Measurements from ENCODE around the gene VSTM2L. TPM values are rescaled to one million over a fixed set of nuclear protein-coding genes. Genes with fewer than 3 reads are reported as not detected.
"Not testable (repeated sequence)": the region's sequence is repeated elsewhere in the genome, so short reads cannot be mapped to it uniquely, and the experiment has no call there.

The VSTM2L gene, protein sequence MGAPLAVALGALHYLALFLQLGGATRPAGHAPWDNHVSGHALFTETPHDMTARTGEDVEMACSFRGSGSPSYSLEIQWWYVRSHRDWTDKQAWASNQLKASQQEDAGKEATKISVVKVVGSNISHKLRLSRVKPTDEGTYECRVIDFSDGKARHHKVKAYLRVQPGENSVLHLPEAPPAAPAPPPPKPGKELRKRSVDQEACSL
- 3.1 TPM for polyA plus RNA-seq (2013, experiment 1 of 2)
- polyA plus RNA-seq (2013, experiment 2 of 2) = 5.7 TPM

DNA sequence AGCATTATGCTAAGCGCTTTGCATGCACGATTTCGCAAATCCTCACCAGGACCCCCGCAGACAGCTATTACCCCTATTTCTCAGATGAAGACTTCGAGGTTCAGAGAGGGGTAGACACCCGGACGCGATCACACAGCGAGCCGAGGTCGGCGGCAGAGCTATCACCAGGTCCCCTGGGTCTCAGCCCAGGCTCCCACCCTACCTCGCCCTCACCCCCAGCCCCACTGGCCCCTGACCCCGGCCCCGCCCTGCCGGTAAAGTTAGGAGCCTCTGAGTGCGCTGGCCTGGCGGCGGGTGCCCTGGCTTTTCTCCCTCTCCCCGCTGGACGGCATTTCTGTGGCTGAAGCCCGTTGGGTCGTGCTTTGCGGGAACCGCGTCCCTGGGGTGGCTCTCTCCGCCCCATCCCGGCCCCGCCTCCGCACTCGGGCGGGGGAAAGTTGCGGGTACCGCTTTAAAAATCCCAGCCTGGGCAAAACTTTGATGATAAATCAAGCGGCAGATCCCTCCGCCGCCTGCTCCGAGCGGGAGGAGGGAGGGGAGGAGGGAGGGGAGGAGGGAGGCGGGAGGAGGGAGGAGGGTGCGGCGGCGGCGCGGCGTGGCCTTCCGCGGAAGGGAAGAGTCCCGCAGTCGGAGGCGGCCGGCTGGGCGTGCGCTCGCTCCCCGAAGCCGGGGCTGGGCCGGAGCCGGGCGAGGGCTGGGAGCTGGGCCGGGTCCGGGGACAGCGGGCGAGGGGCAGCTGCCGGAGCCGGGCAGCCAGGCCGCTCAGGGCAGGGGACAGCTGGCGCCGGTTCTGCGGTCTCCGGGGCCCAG lies at the start of gene VSTM2L:
VSTM2L (plus strand) TSS at position 624 of the 810 bp plus-strand sequence. CDS start 224 bp downstream, outside the sequence.
- H3K27ac ChIP-seq (ENCODE audit: low read depth, low read length) = no peak within 1 kb of the TSS
- H3K4me3 ChIP-seq (ENCODE audit: low read length) = peak within 1 kb of the TSS; percentile 53
- peaks cover 6% of the 10 kb centered on the region; the same call in 1 of the 2 replicates for H3K4me1 ChIP-seq (ENCODE audit: insufficient read depth, low read length)
- H3K9ac ChIP-seq (ENCODE audit: low read depth, low read length) = no peak within 1 kb of the TSS
- no peaks in the 10 kb centered on the region for H3K9me3 ChIP-seq (ENCODE audit: insufficient read depth, low read depth, low read length)
- H3K36me3 ChIP-seq (ENCODE audit: insufficient read depth, low read length) = no peaks in the 10 kb centered on the region
- H3K27me3 ChIP-seq (ENCODE audit: insufficient read depth, low read length) = peaks cover 12% of the 10 kb centered on the region
- WGBS = 4% methylated on average over 71 of the region's 71 CpGs

DNA sequence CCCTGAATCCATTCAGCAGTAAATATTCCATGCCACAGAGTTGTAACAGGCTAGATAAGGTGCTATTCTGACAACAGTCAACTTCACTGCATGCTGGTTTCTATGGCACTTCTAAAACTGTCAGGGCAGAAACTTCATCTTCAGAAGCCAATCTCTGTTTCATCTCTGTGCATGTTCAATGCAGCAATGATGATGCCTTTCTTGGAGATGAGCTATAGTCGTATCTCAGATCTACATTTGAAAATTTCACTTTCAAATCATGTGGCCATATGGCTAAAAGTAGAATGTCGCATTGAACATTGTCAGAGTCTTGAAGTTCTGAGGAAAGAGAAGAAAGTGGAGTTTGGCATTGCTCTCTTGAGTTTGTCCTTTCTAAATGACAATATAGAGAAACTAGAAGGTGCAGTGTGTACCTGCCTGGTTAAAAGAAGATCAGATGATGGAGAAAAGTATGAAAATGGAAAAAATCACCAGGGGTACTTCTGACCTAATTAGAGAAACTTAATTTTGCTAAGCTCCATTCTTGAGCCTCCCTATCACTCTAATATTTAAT lies 49.0 kb upstream of the VSTM2L start:
- H3K4me3 ChIP-seq (ENCODE audit: low read length) = no peak overlapping the region

DNA sequence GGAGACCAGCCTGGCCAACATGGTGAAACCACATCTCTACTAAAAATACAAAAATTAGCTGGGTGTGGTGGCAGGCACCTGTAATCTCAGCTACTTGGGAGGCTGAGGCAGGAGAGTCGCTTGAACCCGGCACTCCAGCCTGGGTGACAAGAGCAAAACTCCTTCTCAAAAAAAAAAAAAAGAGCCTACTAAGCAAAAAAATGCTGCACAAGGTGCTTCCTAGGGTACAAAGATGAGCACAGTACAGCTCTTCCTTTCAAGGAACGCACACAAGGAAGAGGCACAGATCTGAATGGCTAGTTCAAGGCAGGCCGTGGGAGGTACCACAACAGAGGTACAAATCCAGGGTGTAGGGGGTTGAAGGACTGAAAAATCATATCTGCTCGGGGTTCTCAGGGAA lies 46.9 kb upstream of the VSTM2L start:
- H3K4me3 ChIP-seq (ENCODE audit: low read length); H3K4me1 ChIP-seq (ENCODE audit: insufficient read depth, low read length); H3K27me3 ChIP-seq (ENCODE audit: insufficient read depth, low read length); H3K27ac ChIP-seq (ENCODE audit: low read depth, low read length); H3K9ac ChIP-seq (ENCODE audit: low read depth, low read length); H3K9me3 ChIP-seq (ENCODE audit: insufficient read depth, low read depth, low read length): not testable (repeated sequence)
- WGBS = 96% methylated on average over 5 of the region's 5 CpGs
- H3K36me3 ChIP-seq (ENCODE audit: insufficient read depth, low read length) = peaks cover 20% of the 10 kb centered on the region

More for the DNA sequence above, 49.0 kb upstream of the VSTM2L start:
- H3K9ac ChIP-seq (ENCODE audit: low read depth, low read length) = no peak overlapping the region
- peaks cover 6% of the 10 kb centered on the region for H3K36me3 ChIP-seq (ENCODE audit: insufficient read depth, low read length)
- no peaks in the 10 kb centered on the region for H3K27me3 ChIP-seq (ENCODE audit: insufficient read depth, low read length)
- no peak overlapping the region for H3K27ac ChIP-seq (ENCODE audit: low read depth, low read length)
- H3K9me3 ChIP-seq (ENCODE audit: insufficient read depth, low read depth, low read length) = no peaks in the 10 kb centered on the region
- H3K4me1 ChIP-seq (ENCODE audit: insufficient read depth, low read length) = no peaks in the 10 kb centered on the region
- WGBS = 96% methylated on average over 2 of the region's 2 CpGs

DNA sequence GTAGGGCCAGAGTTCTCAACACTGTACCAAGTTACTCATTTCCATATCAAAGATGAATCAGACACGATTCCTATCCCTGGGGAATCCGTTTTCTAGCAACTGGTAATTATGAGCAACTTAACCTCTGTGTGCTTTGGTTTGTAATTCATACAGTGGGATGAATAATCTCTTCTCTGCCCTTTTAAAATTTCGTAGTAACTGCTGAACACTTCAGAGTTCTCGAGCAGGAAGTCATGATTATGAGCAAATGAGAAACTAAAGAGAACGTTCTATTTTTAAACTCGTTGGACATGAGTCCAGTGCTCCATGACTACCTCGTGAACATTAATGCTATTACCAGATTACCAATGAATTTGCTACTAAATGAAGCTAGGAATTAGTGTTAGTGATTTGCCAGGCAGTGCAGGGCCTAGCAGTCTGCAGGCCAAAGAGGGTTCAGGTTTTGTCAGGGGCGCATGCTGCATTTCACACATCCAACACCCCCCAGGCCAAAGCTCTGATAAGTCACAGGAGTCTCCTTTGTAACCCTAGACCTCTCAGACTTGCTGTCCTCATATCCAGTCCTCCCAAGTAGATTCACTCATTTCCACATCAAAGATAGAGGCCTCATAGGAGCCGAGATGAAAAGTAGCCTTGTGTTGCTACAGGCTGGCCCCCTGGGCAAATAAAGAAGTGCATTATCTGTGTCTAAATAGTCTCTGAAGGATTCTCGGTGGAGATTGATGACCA lies 45.8 kb upstream of the VSTM2L start:
- H3K9ac ChIP-seq (ENCODE audit: low read depth, low read length) = no peak overlapping the region
- peaks cover 27% of the 10 kb centered on the region for H3K36me3 ChIP-seq (ENCODE audit: insufficient read depth, low read length)
- WGBS = 83% methylated on average over 10 of the region's 10 CpGs
- H3K9me3 ChIP-seq (ENCODE audit: insufficient read depth, low read depth, low read length) = no peaks in the 10 kb centered on the region
- no peak overlapping the region for H3K27ac ChIP-seq (ENCODE audit: low read depth, low read length)
- no peak overlapping the region for H3K4me3 ChIP-seq (ENCODE audit: low read length)
- H3K27me3 ChIP-seq (ENCODE audit: insufficient read depth, low read length) = no peaks in the 10 kb centered on the region
- no peaks in the 10 kb centered on the region for H3K4me1 ChIP-seq (ENCODE audit: insufficient read depth, low read length)

DNA sequence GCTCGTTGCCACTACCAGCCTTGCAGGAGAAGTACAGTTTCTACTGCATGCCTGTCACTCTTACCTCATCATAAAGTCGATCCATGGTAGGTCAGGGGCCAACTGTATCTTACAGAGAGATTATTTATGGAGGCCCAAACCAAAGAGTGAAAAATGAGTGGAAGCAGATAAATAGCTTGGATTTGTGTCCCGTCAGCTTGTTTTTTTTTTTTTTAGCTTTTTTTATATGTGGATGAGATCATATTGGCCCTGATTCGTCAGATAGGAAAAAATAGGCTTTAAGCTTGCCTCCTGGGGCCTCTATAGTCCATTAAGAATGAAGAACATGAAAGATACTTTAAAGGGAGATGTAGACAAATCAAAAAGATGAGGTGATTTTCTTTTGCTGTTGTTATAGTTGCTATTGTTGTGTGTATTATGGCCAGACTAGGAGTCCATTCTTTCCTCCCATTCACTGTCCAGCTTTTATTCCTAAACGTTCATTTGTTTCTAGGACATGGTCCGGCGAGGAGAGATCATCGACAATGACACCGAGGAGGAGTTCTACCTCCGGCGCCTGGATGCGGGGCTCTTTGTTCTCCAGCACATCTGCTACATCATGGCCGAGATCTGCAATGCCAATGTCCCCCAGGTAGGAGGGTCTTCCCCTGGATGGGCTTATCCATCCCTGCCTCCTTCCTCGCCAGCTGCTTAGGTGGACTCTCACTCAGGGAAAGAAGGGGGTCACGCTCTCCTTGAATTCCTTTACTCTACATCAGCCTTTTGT lies 43.3 kb upstream of the VSTM2L start:
- Histone ChIP-seq H3K9ac (ENCODE audit: low read depth, low read length) (no peak overlapping the region), H3K4me1 (ENCODE audit: insufficient read depth, low read length) (no peaks in the 10 kb centered on the region), H3K27me3 (ENCODE audit: insufficient read depth, low read length) (no peaks in the 10 kb centered on the region), H3K27ac (ENCODE audit: low read depth, low read length) (no peak overlapping the region), H3K9me3 (ENCODE audit: insufficient read depth, low read depth, low read length) (no peaks in the 10 kb centered on the region), H3K36me3 (ENCODE audit: insufficient read depth, low read length) (peaks cover 22% of the 10 kb centered on the region), H3K4me3 (ENCODE audit: low read length) (no peak overlapping the region)
- 91% methylated on average over 14 of the region's 15 CpGs for WGBS

DNA sequence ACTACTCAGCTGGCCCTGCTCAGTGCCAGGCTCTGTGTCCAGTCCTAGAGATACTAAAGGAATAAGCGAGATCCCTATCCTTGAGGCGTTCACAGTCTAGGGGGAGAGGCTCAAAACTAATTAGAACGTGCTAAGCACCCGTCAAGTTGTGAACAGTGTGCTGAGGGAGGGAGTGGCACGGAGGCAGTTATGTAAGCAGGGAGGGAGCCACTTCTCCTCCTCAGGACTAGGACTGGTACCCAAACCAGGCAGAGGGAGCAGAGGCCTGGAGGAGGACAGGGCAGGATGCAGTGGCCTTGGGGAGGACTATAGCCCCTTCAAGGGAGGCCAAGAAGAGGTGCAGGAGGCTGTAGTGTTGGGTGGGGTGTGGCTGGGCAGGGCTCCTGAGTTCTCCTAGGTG lies 39.6 kb upstream of the VSTM2L start:
- Histone ChIP-seq H3K4me1 (ENCODE audit: insufficient read depth, low read length) (peaks cover 1% of the 10 kb centered on the region; the same call in 1 of the 2 replicates), H3K9ac (ENCODE audit: low read depth, low read length) (no peak overlapping the region), H3K9me3 (ENCODE audit: insufficient read depth, low read depth, low read length) (no peaks in the 10 kb centered on the region), H3K4me3 (ENCODE audit: low read length) (no peak overlapping the region), H3K36me3 (ENCODE audit: insufficient read depth, low read length) (peaks cover 25% of the 10 kb centered on the region), H3K27me3 (ENCODE audit: insufficient read depth, low read length) (no peaks in the 10 kb centered on the region), H3K27ac (ENCODE audit: low read depth, low read length) (no peak overlapping the region)
- 88% methylated on average over 5 of the region's 5 CpGs for WGBS

DNA sequence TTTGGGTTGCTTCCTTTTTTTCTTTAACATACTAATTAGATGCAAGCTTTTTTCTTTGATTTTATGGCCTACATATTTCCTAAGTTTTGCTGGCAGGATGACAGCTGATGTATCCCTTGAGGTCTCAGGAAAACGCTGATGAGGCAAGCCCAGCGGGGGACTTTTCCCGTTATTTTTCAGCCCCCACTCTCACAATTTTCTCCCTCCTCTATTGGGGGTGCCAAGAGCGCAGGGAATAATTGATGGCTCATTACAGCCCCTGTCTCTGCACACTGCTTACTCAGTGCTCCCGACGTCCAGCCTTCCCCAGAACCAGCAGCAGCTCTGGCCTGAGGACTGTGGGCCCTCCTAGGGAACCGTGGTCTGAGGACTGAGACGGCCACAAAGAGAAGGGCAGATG lies 38.6 kb upstream of the VSTM2L start:
- H3K4me1 ChIP-seq (ENCODE audit: insufficient read depth, low read length) = peaks cover 10% of the 10 kb centered on the region
- H3K27ac ChIP-seq (ENCODE audit: low read depth, low read length) = no peak overlapping the region
- peaks cover 25% of the 10 kb centered on the region for H3K36me3 ChIP-seq (ENCODE audit: insufficient read depth, low read length)
- H3K27me3 ChIP-seq (ENCODE audit: insufficient read depth, low read length) = no peaks in the 10 kb centered on the region
- 84% methylated on average over 8 of the region's 8 CpGs for WGBS
- no peak overlapping the region for H3K4me3 ChIP-seq (ENCODE audit: low read length)
- H3K9me3 ChIP-seq (ENCODE audit: insufficient read depth, low read depth, low read length) = no peaks in the 10 kb centered on the region
- no peak overlapping the region for H3K9ac ChIP-seq (ENCODE audit: low read depth, low read length)

DNA sequence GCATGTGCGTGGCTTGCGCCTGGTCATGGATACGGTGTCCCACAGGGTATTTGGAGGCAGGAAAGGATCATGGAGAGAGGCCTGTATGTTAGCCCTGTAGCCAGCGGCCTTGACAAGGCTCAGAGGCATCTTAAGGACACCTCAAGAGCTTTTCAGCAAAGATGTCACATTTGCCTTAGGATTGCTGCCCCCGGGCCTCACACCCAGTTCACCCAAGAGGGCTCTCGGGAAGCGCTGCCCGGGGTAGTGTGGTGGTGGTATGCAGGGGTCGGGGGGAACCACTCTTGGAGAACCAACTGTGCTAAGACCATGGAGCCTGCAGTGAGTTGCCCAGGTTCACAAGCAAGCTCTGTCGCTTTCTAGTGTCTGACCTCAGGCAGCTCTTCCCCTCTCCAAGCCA lies 36.9 kb upstream of the VSTM2L start:
- 96% methylated on average over 10 of the region's 10 CpGs for WGBS
- Histone ChIP-seq H3K27me3 (ENCODE audit: insufficient read depth, low read length) (no peaks in the 10 kb centered on the region), H3K9ac (ENCODE audit: low read depth, low read length) (no peak overlapping the region), H3K9me3 (ENCODE audit: insufficient read depth, low read depth, low read length) (no peaks in the 10 kb centered on the region), H3K36me3 (ENCODE audit: insufficient read depth, low read length) (peaks cover 11% of the 10 kb centered on the region; the same call in 1 of the 2 replicates), H3K4me3 (ENCODE audit: low read length) (no peak overlapping the region), H3K4me1 (ENCODE audit: insufficient read depth, low read length) (peaks cover 10% of the 10 kb centered on the region), H3K27ac (ENCODE audit: low read depth, low read length) (no peak overlapping the region)

DNA sequence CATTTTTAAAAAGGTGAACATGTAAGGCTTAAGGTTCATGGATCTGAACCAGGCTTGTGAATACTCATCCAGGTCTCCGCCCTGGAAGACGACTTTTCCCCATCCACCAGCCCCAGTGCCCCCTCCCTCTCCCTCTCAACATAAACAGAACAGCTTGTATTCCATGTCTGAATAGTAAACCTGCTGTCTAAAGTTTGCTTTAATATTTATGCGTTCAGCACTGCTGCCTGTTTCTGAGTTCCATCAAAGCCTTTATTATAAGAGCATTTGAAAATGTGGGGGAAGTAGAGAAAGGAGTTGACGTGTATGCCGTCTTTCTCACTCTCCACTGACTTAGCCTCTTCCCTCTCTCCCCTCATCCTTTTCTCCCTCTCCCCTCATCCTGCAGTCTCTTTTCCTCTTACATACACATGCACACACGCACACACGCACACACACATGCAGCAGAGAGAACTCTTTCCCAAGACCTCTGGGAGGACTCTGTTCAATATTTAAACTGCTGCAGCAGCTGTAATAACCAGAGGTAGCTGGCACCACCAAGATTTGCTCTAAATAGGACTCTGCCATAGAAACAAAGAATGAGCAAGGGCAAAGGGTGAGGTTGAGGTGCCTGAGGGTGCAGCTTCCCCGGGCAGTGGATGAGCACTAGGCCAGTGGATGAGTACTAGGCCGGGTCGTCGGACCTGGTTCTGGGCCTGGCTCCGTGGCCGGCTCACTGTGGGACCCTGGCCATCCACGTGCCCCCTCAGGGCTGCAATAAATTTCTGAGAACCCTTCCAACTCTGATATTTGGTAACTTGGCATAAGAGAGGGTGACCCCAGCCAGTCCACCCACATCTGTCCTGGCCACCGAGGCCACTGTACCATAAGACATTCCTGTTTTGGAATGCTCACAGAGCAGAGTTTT lies 35.4 kb upstream of the VSTM2L start:
- 94% methylated on average over 15 of the region's 15 CpGs for WGBS
- peaks cover 10% of the 10 kb centered on the region for H3K4me1 ChIP-seq (ENCODE audit: insufficient read depth, low read length)
- H3K9ac ChIP-seq (ENCODE audit: low read depth, low read length) = no peak overlapping the region
- H3K4me3 ChIP-seq (ENCODE audit: low read length) = no peak overlapping the region
- no peaks in the 10 kb centered on the region for H3K27me3 ChIP-seq (ENCODE audit: insufficient read depth, low read length)
- H3K27ac ChIP-seq (ENCODE audit: low read depth, low read length) = no peak overlapping the region
- peaks cover 4% of the 10 kb centered on the region; the same call in 1 of the 2 replicates for H3K36me3 ChIP-seq (ENCODE audit: insufficient read depth, low read length)
- H3K9me3 ChIP-seq (ENCODE audit: insufficient read depth, low read depth, low read length) = no peaks in the 10 kb centered on the region

Measured in HUES64 (cell line).